ENCODE data around the gene IFT57. TPM values are rescaled to one million over a fixed set of nuclear protein-coding genes. Genes with fewer than 3 reads are reported as not detected.

Gene IFT57
- total RNA-seq, 1 experiment from 2014 or later: 32.1 TPM

DNA sequence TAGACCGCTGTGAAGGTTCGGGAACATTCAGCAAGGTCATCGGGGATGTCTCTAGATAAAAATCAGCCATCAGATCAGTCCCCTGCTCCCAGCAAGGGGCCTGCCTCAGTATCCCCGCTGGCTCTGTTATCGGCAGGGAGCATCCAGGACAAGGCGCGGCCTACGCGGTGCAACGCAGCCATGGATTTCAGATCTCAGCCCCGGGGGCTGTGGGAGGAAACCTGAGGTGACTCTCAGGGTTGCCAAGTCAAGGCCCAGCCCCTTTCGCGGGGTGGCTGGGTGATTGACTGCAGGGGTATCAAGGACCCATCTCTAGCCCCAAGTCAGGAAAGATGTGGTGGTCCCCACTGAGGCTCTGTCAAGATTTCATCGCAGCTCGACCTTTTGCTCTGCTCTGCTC is 108.2 kb downstream of the IFT57 start (continued):
- TF ChIP-seq, protein P1, sequence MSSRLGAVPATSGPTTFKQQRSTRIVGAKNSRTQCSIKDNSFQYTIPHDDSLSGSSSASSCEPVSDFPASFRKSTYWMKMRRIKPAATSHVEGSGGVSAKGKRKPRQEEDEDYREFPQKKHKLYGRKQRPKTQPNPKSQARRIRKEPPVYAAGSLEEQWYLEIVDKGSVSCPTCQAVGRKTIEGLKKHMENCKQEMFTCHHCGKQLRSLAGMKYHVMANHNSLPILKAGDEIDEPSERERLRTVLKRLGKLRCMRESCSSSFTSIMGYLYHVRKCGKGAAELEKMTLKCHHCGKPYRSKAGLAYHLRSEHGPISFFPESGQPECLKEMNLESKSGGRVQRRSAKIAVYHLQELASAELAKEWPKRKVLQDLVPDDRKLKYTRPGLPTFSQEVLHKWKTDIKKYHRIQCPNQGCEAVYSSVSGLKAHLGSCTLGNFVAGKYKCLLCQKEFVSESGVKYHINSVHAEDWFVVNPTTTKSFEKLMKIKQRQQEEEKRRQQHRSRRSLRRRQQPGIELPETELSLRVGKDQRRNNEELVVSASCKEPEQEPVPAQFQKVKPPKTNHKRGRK (CRISPR knock-in tag; IDR thresholded peaks at IDR 0.05; ENCODE audit: borderline replicate concordance): no peak
- TF ChIP-seq SMAD3 (CRISPR knock-in tag; IDR thresholded peaks at IDR 0.05; ENCODE audit: borderline replicate concordance) (no peak), GTF2I (CRISPR knock-in tag; conservative IDR thresholded peaks at IDR 0.05) (no peak), ZNF232 (CRISPR knock-in tag; IDR thresholded peaks at IDR 0.05) (no peak)
- TF ChIP-seq, protein P2, sequence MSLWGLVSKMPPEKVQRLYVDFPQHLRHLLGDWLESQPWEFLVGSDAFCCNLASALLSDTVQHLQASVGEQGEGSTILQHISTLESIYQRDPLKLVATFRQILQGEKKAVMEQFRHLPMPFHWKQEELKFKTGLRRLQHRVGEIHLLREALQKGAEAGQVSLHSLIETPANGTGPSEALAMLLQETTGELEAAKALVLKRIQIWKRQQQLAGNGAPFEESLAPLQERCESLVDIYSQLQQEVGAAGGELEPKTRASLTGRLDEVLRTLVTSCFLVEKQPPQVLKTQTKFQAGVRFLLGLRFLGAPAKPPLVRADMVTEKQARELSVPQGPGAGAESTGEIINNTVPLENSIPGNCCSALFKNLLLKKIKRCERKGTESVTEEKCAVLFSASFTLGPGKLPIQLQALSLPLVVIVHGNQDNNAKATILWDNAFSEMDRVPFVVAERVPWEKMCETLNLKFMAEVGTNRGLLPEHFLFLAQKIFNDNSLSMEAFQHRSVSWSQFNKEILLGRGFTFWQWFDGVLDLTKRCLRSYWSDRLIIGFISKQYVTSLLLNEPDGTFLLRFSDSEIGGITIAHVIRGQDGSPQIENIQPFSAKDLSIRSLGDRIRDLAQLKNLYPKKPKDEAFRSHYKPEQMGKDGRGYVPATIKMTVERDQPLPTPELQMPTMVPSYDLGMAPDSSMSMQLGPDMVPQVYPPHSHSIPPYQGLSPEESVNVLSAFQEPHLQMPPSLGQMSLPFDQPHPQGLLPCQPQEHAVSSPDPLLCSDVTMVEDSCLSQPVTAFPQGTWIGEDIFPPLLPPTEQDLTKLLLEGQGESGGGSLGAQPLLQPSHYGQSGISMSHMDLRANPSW (CRISPR knock-in tag; conservative IDR thresholded peaks at IDR 0.05; ENCODE audit: low read depth): no peak

DNA sequence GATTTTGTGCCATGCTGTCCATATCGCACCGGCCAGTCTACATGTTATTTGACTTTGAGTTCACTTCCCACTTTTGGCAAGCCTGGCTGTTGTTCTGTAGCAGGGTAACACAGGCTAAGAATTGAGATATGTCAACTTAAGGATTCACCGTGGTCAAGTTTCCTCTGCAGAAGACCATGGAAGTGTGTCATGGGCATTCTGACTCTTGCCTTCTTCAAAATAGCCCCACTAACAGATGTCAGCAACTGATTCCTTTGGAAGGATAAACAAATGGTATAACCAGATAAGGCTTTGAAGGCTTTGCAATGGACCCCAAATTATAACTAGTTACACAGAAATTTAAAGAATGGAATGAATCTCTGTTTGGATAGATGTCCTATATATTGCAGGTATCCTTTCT is 111.3 kb downstream of the IFT57 start:
- H3K27me3 Mint-ChIP-seq (ENCODE audit: low read depth): no peaks in the 10 kb centered on the region
- TF ChIP-seq FOXP1 (CRISPR knock-in tag; IDR thresholded peaks at IDR 0.05; ENCODE audit: borderline replicate concordance): no peak
- no peak for TF ChIP-seq ELF4 (CRISPR knock-in tag; IDR thresholded peaks at IDR 0.05; ENCODE audit: low read depth)
- ChIA-PET POLR2A (no interaction called here), CTCF (no interaction called here)
- no peaks in the 10 kb centered on the region for H3K9me3 Mint-ChIP-seq
- H3K4me1 Mint-ChIP-seq: no peaks in the 10 kb centered on the region
- no peak overlapping the region for H3K27ac Mint-ChIP-seq
- H3K4me3 Mint-ChIP-seq: no peak overlapping the region
- no peak for ATAC-seq
- no peak for DNase-seq (ENCODE audit: low spot score)
- H3K36me3 Mint-ChIP-seq: no peaks in the 10 kb centered on the region

Other genes with a start within 250 kb of the IFT57 start
- 16.3 to 22.7 TPM (median 22.6 TPM) in 3 replicates for gene CD47, start 131.4 kb downstream of the IFT57 start, total RNA-seq (2021)
- 0.07 to 0.14 TPM (median 0.09 TPM) in 3 replicates for gene HHLA2, start 74.1 kb upstream of the IFT57 start, total RNA-seq (2021)